Measurements from ENCODE around the gene PRAME. TPM values are rescaled to one million over a fixed set of nuclear protein-coding genes. Genes with fewer than 3 reads are reported as not detected.

Gene PRAME
- total RNA-seq, 2 donors from 2014 or later = not detected

- no peak for TF ChIP-seq CTCF (IDR thresholded peaks at IDR 0.05)
- no peak overlapping the region for H3K27ac ChIP-seq
- H3K36me3 ChIP-seq = no peaks in the 10 kb centered on the region
- DNase-seq (ENCODE audit: low spot score) = no peak
- no peak overlapping the region for H3K4me3 ChIP-seq
- no peaks in the 10 kb centered on the region for H3K9me3 ChIP-seq
- no peaks in the 10 kb centered on the region for H3K27me3 ChIP-seq (replicated peaks; ENCODE audit: insufficient read depth)
- H3K4me1 ChIP-seq (ENCODE audit: control insufficient read depth in 1 of 2, low read depth in 2 of 2) = no peaks in the 10 kb centered on the region
- no peak for ATAC-seq (ENCODE audit: insufficient number of reproducible peaks, low FRiP score, low read depth)
Observed at GRCh38 chr22:22498267-22498666, 60.8 kb downstream of the PRAME start.

Other genes starting within 250 kb of the PRAME start
- gene ZNF280B, start 50.5 kb downstream of the PRAME start, total RNA-seq = not detected
- not detected for gene ZNF280A, start 39.0 kb downstream of the PRAME start, total RNA-seq
- gene GGTLC2, start 85.3 kb upstream of the PRAME start, total RNA-seq = not detected

Data from thoracic aorta (tissue), 2 donors.